ENCODE measurements around the gene SCUBE1. TPM values are rescaled to one million over a fixed set of nuclear protein-coding genes. Genes with fewer than 3 reads are reported as not detected.
A peak's percentile ranks its signal among the peaks of the same experiment; 100 is the strongest.

SCUBE1 gene
- total and polyA plus RNA-seq, 2 donors from 2014 or later: 2.3 to 7.1 TPM

GRCh38 chr22:43171607-43172006 is 171.6 kb downstream of the SCUBE1 start:
- H3K27ac ChIP-seq (ENCODE audit: low read depth in 2 of 2, low read length in 2 of 2): no peak overlapping the region
- intact Hi-C loops (cut with DNase I): no loop called here
- no peak for TF ChIP-seq CTCF (IDR thresholded peaks at IDR 0.05; ENCODE audit: borderline replicate concordance, extremely low read depth, insufficient read depth)
- no peaks in the 10 kb centered on the region for H3K4me1 ChIP-seq (ENCODE audit: control insufficient read depth in 2 of 3, insufficient read depth in 2 of 3, low read depth in 1 of 3, low read length in 3 of 3)
- H3K9me3 ChIP-seq (ENCODE audit: control insufficient read depth in 2 of 3, insufficient read depth in 1 of 3, low read length in 3 of 3): no peaks in the 10 kb centered on the region
- H3K9ac ChIP-seq (ENCODE audit: low read length in 3 of 3): no peak overlapping the region
- peak in 1 of 5 donors; percentile 59 for DNase-seq
- H3K36me3 ChIP-seq (ENCODE audit: control insufficient read depth in 2 of 3, insufficient read depth in 3 of 3, low read length in 3 of 3): peaks cover 0 to 13% (median 4%) of the 10 kb centered on the region in 3 donors
- no peak for FAIRE-seq
- H3K27me3 ChIP-seq (ENCODE audit: control insufficient read depth, insufficient read depth, low read length): no peaks in the 10 kb centered on the region
- no peak overlapping the region for H3K4me3 ChIP-seq (ENCODE audit: low read length in 3 of 3)

GRCh38 chr22:43171019-43171491 is 172.1 kb downstream of the SCUBE1 start:
- Histone ChIP-seq H3K9ac (ENCODE audit: low read length in 3 of 3) (no peak overlapping the region), H3K4me3 (ENCODE audit: low read length in 3 of 3) (no peak overlapping the region), H3K36me3 (ENCODE audit: control insufficient read depth in 2 of 3, insufficient read depth in 3 of 3, low read length in 3 of 3) (peaks cover 0 to 13% (median 4%) of the 10 kb centered on the region in 3 donors), H3K4me1 (ENCODE audit: control insufficient read depth in 2 of 3, insufficient read depth in 2 of 3, low read depth in 1 of 3, low read length in 3 of 3) (no peaks in the 10 kb centered on the region), H3K27ac (ENCODE audit: low read depth in 2 of 2, low read length in 2 of 2) (no peak overlapping the region), H3K27me3 (ENCODE audit: control insufficient read depth, insufficient read depth, low read length) (no peaks in the 10 kb centered on the region), H3K9me3 (ENCODE audit: control insufficient read depth in 2 of 3, insufficient read depth in 1 of 3, low read length in 3 of 3) (no peaks in the 10 kb centered on the region)
- DNase-seq: peak in 1 of 5 donors; percentile 55
- intact Hi-C loops (cut with DNase I): no loop called here
- TF ChIP-seq CTCF (IDR thresholded peaks at IDR 0.05; ENCODE audit: borderline replicate concordance, extremely low read depth, insufficient read depth): no peak
- no peak for FAIRE-seq

DNA sequence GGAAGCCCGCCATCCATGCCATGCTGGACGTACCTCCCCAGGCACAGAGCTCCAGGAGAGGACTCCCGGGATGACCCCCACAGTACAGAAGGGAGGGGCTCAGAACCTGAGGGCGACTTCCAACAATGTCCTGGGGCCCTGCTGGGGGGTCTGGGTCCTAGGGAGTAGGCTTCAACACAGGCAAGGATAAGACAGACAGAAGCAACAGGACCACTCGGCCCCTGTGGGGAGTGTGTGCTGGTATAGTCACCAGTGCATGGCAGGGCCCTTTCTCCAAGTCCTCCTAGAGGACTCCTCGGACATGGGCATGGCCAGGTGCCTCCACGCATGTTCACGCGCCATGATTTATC is 173.1 kb downstream of the SCUBE1 start:
- Histone ChIP-seq H3K4me1 (ENCODE audit: control insufficient read depth in 2 of 3, insufficient read depth in 2 of 3, low read depth in 1 of 3, low read length in 3 of 3) (peaks cover 0 to 2% (median 0%) of the 10 kb centered on the region in 3 donors), H3K9me3 (ENCODE audit: control insufficient read depth in 2 of 3, insufficient read depth in 1 of 3, low read length in 3 of 3) (no peaks in the 10 kb centered on the region), H3K36me3 (ENCODE audit: control insufficient read depth in 2 of 3, insufficient read depth in 3 of 3, low read length in 3 of 3) (peaks cover 0 to 13% (median 4%) of the 10 kb centered on the region in 3 donors), H3K27ac (ENCODE audit: low read depth in 2 of 2, low read length in 2 of 2) (no peak overlapping the region), H3K27me3 (ENCODE audit: control insufficient read depth, insufficient read depth, low read length) (no peaks in the 10 kb centered on the region), H3K4me3 (ENCODE audit: low read length in 3 of 3) (no peak overlapping the region), H3K9ac (ENCODE audit: low read length in 3 of 3) (no peak overlapping the region)
- FAIRE-seq (no peak), DNase-seq (peak in 1 of 5 donors; percentile 61)
- no peak for TF ChIP-seq CTCF (IDR thresholded peaks at IDR 0.05; ENCODE audit: borderline replicate concordance, extremely low read depth, insufficient read depth)
- intact Hi-C loops (cut with DNase I): no loop called here

All from kidney (tissue), 14 donors.